Measurements from ENCODE around the gene CEMIP.

Gene CEMIP

DNA sequence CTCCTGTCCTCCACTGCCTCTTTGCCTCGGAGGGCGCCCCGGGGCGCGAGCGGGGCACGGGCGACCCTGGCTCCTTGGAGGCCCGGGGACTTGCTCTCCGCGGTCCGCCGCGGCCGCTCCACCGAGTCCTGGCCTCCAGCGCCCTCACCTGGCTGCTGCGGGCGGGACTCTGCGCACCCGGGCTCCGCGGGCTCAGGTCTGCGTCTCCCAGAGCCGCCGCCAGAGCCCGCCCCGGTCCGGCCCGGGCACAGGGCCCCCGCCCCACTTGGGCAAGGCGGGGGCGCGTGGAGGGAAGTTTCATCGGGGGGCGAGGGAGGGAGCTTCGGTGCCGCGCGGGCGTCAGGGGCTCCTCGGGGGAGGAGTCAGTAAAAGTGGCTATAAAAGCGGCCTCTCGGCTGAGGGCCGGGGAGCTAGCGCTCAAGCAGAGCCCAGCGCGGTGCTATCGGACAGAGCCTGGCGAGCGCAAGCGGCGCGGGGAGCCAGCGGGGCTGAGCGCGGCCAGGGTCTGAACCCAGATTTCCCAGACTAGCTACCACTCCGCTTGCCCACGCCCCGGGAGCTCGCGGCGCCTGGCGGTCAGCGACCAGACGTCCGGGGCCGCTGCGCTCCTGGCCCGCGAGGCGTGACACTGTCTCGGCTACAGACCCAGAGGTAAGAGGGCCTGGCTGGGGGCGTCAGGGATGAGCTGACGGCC lies at the start of gene CEMIP:
Gene CEMIP (plus strand): TSS at position 407 of the 694 bp plus-strand sequence. CDS start 94,510 bp downstream, outside the sequence.
- peak in 46 of 51 donors; percentile 6 to 80 (median 56) for DNase-seq

DNA sequence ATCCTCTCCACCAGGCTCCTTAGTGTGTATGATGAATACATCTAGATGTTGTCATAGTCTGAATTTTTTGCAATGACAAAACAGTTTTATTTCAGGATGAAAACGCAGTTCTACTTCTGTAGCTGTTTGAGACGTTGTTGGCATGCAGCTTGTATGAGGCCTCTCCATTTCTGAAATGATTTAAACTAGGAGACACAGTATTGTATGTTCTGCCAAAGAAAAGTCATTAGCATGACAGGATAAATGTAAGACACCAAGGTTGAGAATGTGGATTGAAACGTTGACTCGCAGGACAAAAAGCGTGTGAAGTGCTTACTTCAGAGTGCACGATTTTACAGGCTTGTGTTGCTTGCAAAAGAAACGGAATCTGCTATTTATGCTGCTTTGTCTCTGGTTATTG lies 48.8 kb upstream of the CEMIP start:
- DNase-seq = no peak

DNA sequence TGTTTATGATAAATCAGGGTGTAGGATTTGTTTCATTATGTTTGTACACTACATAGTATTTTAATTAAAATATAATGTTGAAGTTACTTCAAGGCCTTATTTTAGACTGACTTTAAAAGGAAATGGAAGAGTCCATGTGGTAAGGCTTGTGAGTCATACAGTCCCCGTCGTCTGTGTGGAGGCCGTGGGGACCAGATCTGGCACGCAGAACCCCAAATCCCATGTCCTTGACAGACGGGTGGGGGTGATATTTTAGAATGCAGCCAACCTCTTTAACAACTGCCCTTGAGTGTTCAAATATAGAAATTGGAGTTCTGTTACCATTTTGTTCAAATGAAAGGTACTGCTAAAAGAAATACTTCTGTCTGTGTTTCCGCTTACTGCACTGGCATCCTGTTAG lies 48.2 kb upstream of the CEMIP start:
- no peak for DNase-seq

DNA sequence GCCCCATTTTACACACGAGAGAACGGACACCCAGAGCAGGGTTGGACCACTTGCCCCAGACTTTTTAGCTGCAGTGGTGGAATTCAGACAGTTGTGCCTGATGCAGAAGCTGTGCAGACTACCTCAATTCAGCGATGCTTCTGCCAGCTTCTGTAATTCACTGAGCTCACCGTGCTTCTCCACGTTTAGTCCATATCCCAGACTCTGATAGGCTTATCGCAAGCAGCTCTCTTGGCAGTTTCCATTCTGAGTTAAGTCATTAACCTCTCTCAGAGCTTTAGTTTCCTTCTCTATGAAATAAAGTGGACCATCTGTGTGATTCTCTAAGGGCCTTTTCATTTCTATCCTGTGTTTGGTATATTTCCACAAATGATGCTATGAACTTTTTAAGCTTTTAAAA lies 47.0 kb upstream of the CEMIP start:
- DNase-seq = no peak

DNA sequence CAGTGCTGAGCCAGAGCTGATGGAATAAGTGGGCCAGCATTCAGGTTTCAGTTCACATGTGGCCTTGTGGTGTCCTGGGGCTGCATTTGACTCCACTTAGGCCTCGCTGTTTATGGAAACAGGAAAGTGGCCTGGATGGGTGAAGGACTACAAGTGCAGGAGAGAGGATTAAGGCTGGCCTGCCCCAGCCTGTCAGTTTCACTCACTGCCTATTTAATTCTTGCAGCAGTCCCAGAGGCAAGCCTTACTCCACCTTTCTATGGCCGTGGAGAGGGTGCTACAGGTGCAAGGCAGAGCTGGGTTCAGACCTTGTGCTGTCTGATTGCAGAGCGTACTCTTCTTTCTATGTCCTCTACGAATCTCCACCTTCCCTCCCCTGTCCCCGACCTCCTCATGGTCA lies 46.4 kb upstream of the CEMIP start:
- no peak for DNase-seq

DNA sequence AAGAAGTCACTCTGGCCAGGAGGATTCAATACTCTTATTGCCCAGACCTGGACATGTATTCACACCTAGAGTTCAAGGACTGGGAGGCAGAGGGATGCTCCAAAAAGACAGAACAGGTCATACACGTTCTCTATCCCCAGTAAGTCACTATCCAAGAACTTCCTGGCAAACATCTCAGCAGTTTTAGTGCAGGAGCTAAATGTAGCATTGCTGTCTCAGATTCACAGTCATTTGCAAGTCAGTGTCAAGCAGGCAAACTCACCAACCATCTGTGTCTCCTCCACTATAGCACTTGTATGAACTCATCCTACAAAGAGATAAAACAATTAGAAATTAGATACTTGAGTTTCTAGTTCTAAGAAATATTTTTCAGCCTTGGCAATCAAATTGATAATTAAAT lies 45.7 kb upstream of the CEMIP start:
- peak in 1 of 51 donors; percentile 17 for DNase-seq

GRCh38 chr15:80735344-80735743 lies 43.8 kb upstream of the CEMIP start:
- DNase-seq = no peak

DNA sequence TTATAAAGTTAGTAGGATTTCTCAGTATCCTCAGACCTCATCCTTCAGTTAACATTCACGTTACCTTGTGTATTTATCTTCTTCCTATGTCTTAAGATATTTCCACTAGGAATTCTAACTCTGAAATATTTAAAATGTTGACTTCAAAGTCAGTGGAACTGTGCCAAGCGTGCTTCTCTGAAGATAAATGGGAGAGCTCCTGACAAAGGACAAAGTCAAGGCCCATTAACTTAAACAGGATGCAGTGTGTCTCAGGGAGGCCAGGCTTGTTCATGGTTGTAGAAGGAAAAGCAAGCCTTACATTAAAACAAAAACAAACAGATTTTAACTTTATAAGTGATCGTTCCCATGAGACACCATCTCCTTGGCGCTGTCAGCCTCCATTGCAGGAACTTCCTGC lies 42.6 kb upstream of the CEMIP start:
- no peak for DNase-seq

- no peak for DNase-seq
Measured at GRCh38 chr15:80739919-80740318, 39.3 kb upstream of the CEMIP start.

GRCh38 chr15:80742081-80742480 lies 37.1 kb upstream of the CEMIP start:
- DNase-seq = no peak

DNA sequence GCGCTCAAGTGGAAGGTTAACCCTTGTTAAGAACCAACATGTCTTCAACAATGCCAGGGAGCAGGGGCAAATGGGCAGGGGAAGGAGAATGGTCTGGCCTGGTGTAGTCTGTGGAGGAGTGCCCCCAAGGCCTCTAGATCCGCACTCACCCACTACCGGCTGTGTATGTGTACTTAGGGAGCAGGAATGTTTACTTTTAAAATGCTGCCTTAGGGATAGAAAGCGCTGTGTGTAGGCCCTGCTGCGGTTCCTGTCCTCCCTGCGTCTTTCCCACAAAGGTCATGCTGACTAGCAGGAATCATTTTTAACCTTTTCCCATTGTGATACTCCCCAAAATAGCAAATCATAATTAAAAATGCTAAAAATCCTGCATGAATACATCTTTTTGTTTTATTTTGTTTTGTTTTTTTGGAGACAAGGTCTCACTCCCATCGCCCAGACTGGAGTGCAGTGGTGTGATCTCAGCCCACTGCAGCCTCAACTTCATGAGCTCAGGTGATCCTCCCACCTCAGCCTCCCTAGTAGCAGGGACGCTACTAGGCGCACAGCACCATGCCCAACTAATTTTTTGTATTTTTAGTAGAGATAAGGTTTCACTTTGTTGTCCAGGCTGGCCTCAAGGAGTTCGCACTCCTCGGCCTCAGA lies 35.9 kb upstream of the CEMIP start:
- DNase-seq = no peak

- DNase-seq = peak in 1 of 51 donors; percentile 31
Measured at GRCh38 chr15:80744415-80744814, 34.8 kb upstream of the CEMIP start.

GRCh38 chr15:80744826-80745225 lies 34.3 kb upstream of the CEMIP start:
- no peak for DNase-seq

GRCh38 chr15:80745888-80746287 lies 33.3 kb upstream of the CEMIP start:
- DNase-seq = no peak

DNA sequence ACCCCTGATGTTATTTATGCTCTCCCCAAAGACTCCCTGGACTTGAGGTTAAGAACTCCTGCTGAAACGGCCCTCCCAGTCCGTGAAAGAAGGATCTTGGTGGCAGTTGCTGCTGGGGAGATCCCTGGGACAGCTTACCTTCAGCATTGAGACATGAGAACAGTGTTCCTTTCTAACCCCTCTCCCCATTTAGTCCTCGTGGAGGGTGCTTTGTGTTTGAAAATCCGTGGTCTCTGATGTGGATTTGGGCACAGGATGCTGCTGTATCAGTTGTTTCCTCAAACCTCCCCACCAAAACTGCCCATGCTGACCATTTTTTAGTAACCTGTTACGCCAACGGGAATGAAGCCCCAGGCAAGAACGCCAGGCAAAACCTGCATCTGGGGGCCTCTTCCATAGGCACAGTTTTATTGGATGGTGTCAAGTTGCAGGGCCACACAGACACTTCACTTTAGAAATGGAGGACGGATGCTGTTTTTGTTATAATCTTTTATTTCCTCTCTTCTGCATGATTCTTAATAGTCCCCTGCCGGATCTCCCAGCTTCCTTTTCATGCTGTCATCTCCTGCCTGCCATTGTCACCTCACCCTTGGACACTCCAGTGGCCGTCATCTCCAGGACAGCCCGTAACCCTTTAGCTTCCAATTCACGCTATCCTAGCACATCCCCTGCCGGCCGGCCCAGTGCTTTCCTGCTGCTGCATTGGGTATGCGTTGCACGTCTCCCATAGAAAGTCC lies 31.7 kb upstream of the CEMIP start:
- DNase-seq = peak in 1 of 51 donors; percentile 24

- no peak for DNase-seq
Measured at GRCh38 chr15:80749589-80749988, 29.6 kb upstream of the CEMIP start.

- peak in 10 of 51 donors; percentile 13 to 54 (median 27) for DNase-seq
Measured at GRCh38 chr15:80750575-80750974, 28.6 kb upstream of the CEMIP start.

GRCh38 chr15:80752204-80752603 lies 27.0 kb upstream of the CEMIP start:
- no peak for DNase-seq

GRCh38 chr15:80753161-80753560 lies 26.0 kb upstream of the CEMIP start:
- no peak for DNase-seq

GRCh38 chr15:80754014-80754413 lies 25.2 kb upstream of the CEMIP start:
- no peak for DNase-seq

DNA sequence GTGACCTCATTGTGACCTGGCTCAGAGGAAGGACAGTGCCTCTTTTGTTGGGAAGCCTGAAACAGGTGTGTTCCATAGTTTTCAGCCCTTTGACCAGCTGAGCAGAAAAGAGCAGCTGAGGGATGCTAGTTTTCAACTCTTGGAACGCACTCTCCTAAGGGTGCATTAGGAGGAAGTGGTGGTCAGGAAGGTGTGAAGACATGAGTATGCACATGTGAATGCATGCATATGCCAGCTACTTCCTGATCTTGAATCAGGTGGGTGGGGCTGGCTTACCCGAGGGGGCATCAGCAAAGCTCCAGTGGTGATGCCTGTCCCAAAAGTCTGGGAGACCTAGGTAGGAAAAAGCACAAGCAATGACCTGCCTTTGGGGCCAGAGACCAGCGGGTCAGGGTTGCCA lies 23.3 kb upstream of the CEMIP start:
- DNase-seq = no peak

GRCh38 chr15:80758130-80758745 lies 20.9 kb upstream of the CEMIP start:
- no peak for DNase-seq
